ENCODE measurements around the gene CFH. TPM values are rescaled to one million over a fixed set of nuclear protein-coding genes. Genes with fewer than 3 reads are reported as not detected.
"Not testable (repeated sequence)": the region's sequence is repeated elsewhere in the genome, so short reads cannot be mapped to it uniquely, and the experiment has no call there.

CFH gene
- polyA plus RNA-seq, 5 donors, result 22.1 to 37.0 (median 36.3) TPM

- DNase-seq, result not testable (repeated sequence)
These were observed 91.4 kb downstream of the CFH start for GRCh38 chr1:196743244-196743643.

GRCh38 chr1:196765019-196765740, 113.3 kb downstream of the CFH start:
- DNase-seq, result not testable (repeated sequence)

- not testable (repeated sequence) for DNase-seq
These were observed 118.0 kb downstream of the CFH start for GRCh38 chr1:196769823-196770222.

- DNase-seq, result no peak
These were observed 121.9 kb downstream of the CFH start for GRCh38 chr1:196773713-196774112.

GRCh38 chr1:196774175-196774574, 122.3 kb downstream of the CFH start:
- DNase-seq, result no peak

GRCh38 chr1:196774603-196775002, 122.8 kb downstream of the CFH start, which contains the start of gene CFHR3:
Gene CFHR3, plus strand, starts transcription at chr1:196774840. Its CDS starts 47 bp downstream, at chr1:196774887.
- no peak for DNase-seq

GRCh38 chr1:196777603-196778002, 125.8 kb downstream of the CFH start:
- DNase-seq, result no peak

GRCh38 chr1:196779093-196779492, 127.2 kb downstream of the CFH start:
- no peak for DNase-seq

GRCh38 chr1:196791252-196791651, 139.4 kb downstream of the CFH start:
- not testable (repeated sequence) for DNase-seq

GRCh38 chr1:196794103-196794502, 142.3 kb downstream of the CFH start:
- not testable (repeated sequence) for DNase-seq

Other genes starting within 250 kb of the CFH start
- gene KCNT2, start 43.6 kb upstream of the CFH start, polyA plus RNA-seq (ENCODE audit: insufficient read depth in 1 of 5, insufficient read length in 5 of 5, low replicate concordance in 1 of 5), result 1 to 10 TPM; 2.7 to 7.7 (median 5.9) TPM
- 1 to 10 TPM in 2 of 5 donors, under 1 TPM in 3; 0.31 to 1.3 (median 0.72) TPM for gene CFHR3, start 122.8 kb downstream of the CFH start, polyA plus RNA-seq (ENCODE audit: insufficient read depth in 1 of 5, insufficient read length in 5 of 5, low replicate concordance in 1 of 5)
- 10 to 100 TPM in 2 of 5 donors, 1 to 10 TPM in 3; 1.1 to 11.2 (median 5.3) TPM for gene CFHR1, start 167.7 kb downstream of the CFH start, polyA plus RNA-seq (ENCODE audit: insufficient read depth in 1 of 5, insufficient read length in 5 of 5, low replicate concordance in 1 of 5)
- under 1 TPM in 3 of 5 donors, not detected in 2; 0.09 to 0.30 (median 0.19) TPM for gene CFHR4, start 236.0 kb downstream of the CFH start, polyA plus RNA-seq (ENCODE audit: insufficient read depth in 1 of 5, insufficient read length in 5 of 5, low replicate concordance in 1 of 5)

Measured in right lung (tissue), 5 donors.